ENCODE measurements around the gene NCAPD2.

DNA sequence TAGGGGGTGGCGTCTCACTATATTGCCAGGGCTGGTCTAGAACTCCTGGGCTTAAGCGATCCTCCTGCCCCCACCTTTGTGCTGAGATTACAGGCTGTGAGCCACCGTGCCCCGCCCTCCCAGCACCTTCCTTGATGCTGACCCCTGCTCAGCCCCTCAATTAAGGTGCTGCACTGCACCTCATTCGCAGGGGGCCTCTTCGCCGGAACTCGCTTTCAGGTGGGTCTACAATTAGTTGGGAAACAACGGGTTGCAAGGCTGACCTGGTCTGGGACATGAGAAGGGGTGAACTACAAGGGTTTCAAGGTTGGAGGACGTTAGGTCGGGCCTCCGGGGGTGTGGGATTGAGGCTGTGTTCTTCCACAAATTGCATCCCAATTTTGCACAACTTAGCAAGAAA lies 75.4 kb downstream of the NCAPD2 start:
- TF ChIP-seq EGR1 (IDR thresholded peaks at IDR 0.05) (no peak), EP300 (IDR thresholded peaks at IDR 0.05; ENCODE audit: borderline replicate concordance) (no peak), NFIC (IDR thresholded peaks at IDR 0.05) (no peak), RAD21 (IDR thresholded peaks at IDR 0.05; ENCODE audit: low read depth) (no peak), CEBPB (IDR thresholded peaks at IDR 0.05) (no peak), TAF1 (IDR thresholded peaks at IDR 0.05; ENCODE audit: low read depth) (no peak), CREB1 (IDR thresholded peaks at IDR 0.05; ENCODE audit: low read depth) (no peak), YY1 (IDR thresholded peaks at IDR 0.05; ENCODE audit: low read depth) (no peak), TCF12 (IDR thresholded peaks at IDR 0.05; ENCODE audit: low read depth) (no peak), FOXM1 (IDR thresholded peaks at IDR 0.05; ENCODE audit: borderline replicate concordance, low read depth) (no peak), ZBTB7A (IDR thresholded peaks at IDR 0.05; ENCODE audit: low read depth) (no peak)
- TF ChIP-seq, protein P1, sequence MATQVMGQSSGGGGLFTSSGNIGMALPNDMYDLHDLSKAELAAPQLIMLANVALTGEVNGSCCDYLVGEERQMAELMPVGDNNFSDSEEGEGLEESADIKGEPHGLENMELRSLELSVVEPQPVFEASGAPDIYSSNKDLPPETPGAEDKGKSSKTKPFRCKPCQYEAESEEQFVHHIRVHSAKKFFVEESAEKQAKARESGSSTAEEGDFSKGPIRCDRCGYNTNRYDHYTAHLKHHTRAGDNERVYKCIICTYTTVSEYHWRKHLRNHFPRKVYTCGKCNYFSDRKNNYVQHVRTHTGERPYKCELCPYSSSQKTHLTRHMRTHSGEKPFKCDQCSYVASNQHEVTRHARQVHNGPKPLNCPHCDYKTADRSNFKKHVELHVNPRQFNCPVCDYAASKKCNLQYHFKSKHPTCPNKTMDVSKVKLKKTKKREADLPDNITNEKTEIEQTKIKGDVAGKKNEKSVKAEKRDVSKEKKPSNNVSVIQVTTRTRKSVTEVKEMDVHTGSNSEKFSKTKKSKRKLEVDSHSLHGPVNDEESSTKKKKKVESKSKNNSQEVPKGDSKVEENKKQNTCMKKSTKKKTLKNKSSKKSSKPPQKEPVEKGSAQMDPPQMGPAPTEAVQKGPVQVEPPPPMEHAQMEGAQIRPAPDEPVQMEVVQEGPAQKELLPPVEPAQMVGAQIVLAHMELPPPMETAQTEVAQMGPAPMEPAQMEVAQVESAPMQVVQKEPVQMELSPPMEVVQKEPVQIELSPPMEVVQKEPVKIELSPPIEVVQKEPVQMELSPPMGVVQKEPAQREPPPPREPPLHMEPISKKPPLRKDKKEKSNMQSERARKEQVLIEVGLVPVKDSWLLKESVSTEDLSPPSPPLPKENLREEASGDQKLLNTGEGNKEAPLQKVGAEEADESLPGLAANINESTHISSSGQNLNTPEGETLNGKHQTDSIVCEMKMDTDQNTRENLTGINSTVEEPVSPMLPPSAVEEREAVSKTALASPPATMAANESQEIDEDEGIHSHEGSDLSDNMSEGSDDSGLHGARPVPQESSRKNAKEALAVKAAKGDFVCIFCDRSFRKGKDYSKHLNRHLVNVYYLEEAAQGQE (IDR thresholded peaks at IDR 0.05; ENCODE audit: low read depth), result no peak
- TF ChIP-seq, protein P2, sequence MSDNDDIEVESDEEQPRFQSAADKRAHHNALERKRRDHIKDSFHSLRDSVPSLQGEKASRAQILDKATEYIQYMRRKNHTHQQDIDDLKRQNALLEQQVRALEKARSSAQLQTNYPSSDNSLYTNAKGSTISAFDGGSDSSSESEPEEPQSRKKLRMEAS (IDR thresholded peaks at IDR 0.05), result no peak
- TF ChIP-seq, protein P3, sequence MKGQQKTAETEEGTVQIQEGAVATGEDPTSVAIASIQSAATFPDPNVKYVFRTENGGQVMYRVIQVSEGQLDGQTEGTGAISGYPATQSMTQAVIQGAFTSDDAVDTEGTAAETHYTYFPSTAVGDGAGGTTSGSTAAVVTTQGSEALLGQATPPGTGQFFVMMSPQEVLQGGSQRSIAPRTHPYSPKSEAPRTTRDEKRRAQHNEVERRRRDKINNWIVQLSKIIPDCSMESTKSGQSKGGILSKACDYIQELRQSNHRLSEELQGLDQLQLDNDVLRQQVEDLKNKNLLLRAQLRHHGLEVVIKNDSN (IDR thresholded peaks at IDR 0.05), result no peak
